Mammary epithelial cell (primary cell): Measurements from ENCODE around the gene FMNL2.

Source experiments
- CTCF ChIP-seq, 2 donors: IDR thresholded peaks in 1 of 2; conservative IDR thresholded peaks in 1 of 2; 2 replicates each; pipeline ENCODE4 v1.5.1; 2011 to 2012; ENCODE audit warnings: inconsistent platforms in 2 of 2, low read length in 2 of 2, mild to moderate bottlenecking in 2 of 2, control low read depth in 1 of 2, low read depth in 1 of 2; ENCODE audit not compliant: insufficient read depth in 1 of 2; ENCODE audit errors: extremely low read depth in 1 of 2
- EZH2 ChIP-seq: IDR thresholded peaks from 2 replicates; pipeline ENCODE4 v1.6.1; 2012; ENCODE audit warnings: low read length, inconsistent platforms, borderline replicate concordance

DNA sequence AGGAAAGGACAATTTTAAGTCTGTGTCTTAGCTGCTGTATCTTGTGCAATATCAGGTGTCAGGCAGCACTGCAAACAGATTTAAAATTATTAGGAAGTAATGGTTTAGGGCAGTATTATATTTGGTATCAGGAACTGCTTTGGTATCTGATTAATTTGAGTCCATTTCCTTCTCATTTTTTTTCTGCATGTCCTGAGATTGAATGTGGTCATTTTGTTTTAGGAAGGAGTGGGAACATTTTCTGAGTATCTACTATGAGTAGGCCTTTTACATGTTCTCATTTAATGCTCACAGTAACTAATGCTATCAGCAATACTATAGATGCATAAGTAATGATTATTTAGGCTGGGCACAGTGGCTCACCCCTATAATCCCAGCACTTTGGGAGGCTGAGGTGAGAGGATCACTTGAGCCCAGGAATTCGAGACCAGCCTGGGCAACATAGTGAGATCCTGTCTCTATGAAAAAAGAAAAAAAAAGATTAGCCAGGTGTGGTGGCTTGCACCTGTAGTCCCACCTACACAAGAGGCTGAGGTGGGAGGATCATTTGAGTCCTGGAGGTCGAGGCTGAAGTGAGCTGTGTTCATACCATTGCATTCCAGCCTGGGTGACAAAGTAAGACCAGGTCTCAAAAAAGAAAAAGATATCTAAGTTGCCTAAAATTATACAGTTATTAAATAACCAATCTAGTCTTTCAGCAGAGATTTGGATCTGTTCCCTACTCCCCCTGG, 4.7 kb downstream of the FMNL2 start:
- no peak for TF ChIP-seq CTCF (conservative IDR thresholded peaks at IDR 0.05 in 1 of 2, IDR thresholded peaks at IDR 0.05 in 1 of 2; ENCODE audit: extremely low read depth in 1 of 2, insufficient read depth in 1 of 2, low read depth in 1 of 2, low read length in 2 of 2)
- no peak for TF ChIP-seq EZH2
